LNCaP clone FGC (cell line): Measurements from ENCODE around the gene SKIDA1.

Source experiments
- DNase-seq: peaks from one replicate; pipeline ENCODE4 v3.0.0-alpha.2; 2011; ENCODE audit warnings: low read depth
- H3K4me3 ChIP-seq: 2 replicates; pipeline ENCODE4 v1.5.1; 2011; ENCODE audit warnings: mild to moderate bottlenecking, low read depth, low read length, control low read depth
- TF ChIP-seq, protein P1 (sequence below): IDR thresholded peaks from 2 replicates; pipeline ENCODE4 v1.5.1; 2012; ENCODE audit warnings: mild to moderate bottlenecking; ENCODE audit not compliant: control insufficient read depth, insufficient read depth; ENCODE audit errors: extremely low read depth

The SKIDA1 gene

DNA sequence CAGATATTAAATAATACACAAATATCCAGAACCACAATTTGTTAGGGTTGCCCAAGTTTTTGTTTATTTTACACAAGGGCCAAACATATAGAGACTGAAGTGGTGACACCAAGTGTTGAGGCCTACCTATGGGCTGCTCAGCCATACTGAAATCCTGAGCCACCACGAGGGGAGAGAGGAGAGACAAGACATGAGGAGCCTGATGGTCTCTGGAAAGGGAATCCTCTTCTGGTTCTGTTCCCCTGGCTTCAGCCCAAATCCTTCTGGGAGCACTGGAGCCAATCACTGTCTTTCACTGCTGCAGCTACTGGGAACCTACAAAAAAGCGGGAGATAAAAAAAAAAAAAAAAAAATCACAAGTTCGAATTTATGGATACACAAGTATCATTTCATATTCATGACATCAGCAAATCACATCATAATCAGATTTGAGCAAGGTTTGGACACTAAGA lies 1.9 kb downstream of the SKIDA1 start:
- TF ChIP-seq, protein P1, sequence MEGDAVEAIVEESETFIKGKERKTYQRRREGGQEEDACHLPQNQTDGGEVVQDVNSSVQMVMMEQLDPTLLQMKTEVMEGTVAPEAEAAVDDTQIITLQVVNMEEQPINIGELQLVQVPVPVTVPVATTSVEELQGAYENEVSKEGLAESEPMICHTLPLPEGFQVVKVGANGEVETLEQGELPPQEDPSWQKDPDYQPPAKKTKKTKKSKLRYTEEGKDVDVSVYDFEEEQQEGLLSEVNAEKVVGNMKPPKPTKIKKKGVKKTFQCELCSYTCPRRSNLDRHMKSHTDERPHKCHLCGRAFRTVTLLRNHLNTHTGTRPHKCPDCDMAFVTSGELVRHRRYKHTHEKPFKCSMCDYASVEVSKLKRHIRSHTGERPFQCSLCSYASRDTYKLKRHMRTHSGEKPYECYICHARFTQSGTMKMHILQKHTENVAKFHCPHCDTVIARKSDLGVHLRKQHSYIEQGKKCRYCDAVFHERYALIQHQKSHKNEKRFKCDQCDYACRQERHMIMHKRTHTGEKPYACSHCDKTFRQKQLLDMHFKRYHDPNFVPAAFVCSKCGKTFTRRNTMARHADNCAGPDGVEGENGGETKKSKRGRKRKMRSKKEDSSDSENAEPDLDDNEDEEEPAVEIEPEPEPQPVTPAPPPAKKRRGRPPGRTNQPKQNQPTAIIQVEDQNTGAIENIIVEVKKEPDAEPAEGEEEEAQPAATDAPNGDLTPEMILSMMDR, result no peak
- no peak for DNase-seq
- H3K4me3 ChIP-seq, result no peak overlapping the region

DNA sequence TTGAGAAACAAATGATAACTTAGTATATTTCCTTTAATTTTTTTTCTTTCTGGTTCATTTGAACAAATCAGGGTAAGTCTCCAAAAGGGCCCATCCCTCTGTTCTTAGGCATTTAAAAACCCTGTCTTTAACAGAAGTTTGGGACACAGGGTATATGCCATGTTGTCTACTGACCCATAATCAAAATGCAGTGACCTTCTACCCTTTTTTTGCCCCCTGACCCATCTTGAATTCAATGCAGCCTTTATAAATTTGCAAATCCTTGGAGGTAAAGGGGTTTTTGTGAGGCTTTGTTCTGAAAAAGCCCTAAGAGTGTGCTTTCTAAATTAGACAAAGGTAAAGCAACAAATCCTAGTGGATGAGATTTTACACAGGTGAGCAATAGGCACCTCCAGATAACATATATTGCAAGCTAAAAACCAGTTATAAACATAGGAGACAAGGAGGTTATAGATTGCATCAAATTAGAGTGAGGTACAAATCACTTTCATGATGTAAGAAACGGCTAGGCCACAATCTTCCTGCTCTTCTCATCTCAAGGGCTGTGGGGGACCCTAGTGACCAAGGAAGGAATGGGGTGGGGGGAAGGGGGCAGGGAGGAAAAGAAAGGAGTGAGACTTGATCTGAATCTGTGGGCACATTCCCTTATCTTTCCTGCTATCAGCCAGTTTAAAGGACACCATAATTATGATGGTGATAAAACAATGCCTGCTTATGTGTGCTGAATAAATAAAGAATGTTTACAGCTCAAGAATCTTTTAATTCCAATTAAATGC lies 2.7 kb downstream of the SKIDA1 start:
- H3K4me3 ChIP-seq, result no peak overlapping the region
- no peak for DNase-seq
- TF ChIP-seq, protein P1, result 0 out of 2 replicates have a peak, but pooled peaks have one; percentile 13

DNA sequence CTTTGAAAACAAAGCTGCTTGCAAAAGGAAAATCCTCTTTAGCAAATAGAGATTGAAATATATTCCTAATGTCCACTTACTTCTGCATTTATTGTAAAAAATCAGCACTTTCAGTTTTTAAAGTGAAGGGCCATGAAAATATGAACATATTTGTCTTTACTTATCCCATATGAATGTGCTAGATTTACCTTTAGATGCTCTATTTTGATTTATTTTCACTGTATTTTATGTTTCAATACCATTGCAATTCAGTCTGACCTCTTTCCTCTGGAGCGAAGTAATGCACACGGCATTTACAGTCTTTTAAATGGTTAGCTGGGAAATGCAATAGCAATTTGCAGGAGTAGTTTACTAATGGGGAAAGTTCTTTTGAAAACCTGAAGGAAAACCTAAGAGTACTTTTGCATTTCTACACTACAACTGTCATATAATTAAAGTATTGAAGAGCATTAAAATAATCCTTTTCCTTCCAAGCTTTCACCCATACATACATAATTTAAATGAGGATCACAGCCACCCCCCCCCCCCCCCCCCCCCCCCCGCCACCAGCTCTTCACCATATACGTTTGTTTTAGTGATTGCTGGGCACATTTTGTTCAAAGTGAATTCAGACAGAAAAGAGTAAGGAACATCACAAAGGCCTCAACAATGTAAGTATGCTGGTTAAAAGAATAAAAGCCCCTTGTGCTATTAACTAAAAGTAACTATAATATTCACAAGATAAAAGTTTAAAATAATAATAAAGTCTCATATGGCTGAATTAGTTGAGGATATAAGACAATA lies 3.5 kb downstream of the SKIDA1 start:
- DNase-seq, result no peak
- no peak overlapping the region for H3K4me3 ChIP-seq
- TF ChIP-seq, protein P1, result no peak

- DNase-seq, result no peak
- TF ChIP-seq, protein P1, result no peak
- no peak overlapping the region for H3K4me3 ChIP-seq
These were observed 4.5 kb downstream of the SKIDA1 start for GRCh38 chr10:21520949-21521348.

DNA sequence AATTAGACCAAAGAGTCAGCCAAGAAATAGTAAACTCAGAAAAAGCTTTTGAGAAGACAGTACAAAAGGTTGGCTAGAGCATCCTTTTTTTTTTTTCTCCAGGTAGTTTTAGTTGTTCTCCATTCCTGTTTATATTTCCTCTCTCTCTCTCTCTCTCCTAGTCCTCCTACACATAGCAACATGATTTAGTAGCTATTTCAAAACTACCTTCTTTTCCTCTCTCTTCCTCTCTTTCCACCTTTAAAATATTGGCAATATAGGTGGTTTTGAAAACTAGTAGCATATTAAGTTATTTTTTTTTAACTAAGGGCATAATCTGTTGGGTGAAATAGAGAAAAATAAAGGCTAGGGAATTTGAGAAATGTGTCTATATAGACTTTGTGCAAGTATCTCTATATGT lies 5.0 kb downstream of the SKIDA1 start:
- TF ChIP-seq, protein P1, result no peak
- no peak for DNase-seq
- H3K4me3 ChIP-seq, result no peak overlapping the region

- no peak overlapping the region for H3K4me3 ChIP-seq
- TF ChIP-seq, protein P1, result no peak
- DNase-seq, result no peak
These were observed 5.5 kb downstream of the SKIDA1 start for GRCh38 chr10:21519941-21520436.
